SK-N-SH (cell line): ENCODE results near the gene CD2AP. TPM values are rescaled to one million over a fixed set of nuclear protein-coding genes. Genes with fewer than 3 reads are reported as not detected.

ENCODE experiments used
- CTCF ChIA-PET: fragments of 300-600, 350-600 bp; formaldehyde crosslinking; extraction: SDS; loops from one replicate; lab custom pipeline; 2021; lab: Yijun Ruan, JAX
- POLR2A ChIA-PET: fragments of 350-600 bp; sonication (Branson Sonifier 250); formaldehyde crosslinking; extraction: SDS; loops from one replicate; lab custom pipeline; 2020; ENCODE audit warnings: antibody characterized with exemption, inconsistent platforms; lab: Yijun Ruan, JAX
- DNase-seq: peaks from one replicate; pipeline ENCODE4 v3.0.0; 2012
- H2AFZ ChIP-seq: fragments of 200-600 bp; sonication (generic); 2 replicates; pipeline ENCODE4 v1.8.1; 2016; ENCODE audit warnings: antibody characterized with exemption, mild to moderate bottlenecking, low read depth
- H3F3A ChIP-seq: fragments of 200-600 bp; sonication (generic); replicated peaks from 2 replicates; pipeline ENCODE3; 2016; ENCODE audit warnings: antibody characterized with exemption, mild to moderate bottlenecking; ENCODE audit not compliant: insufficient read depth
- H3K27ac ChIP-seq, 2 experiments: fragments of 200-500 bp in 1 of 2; fragments of 200-600 bp in 1 of 2; sonication (Bioruptor generic) in 1 of 2; sonication (generic), shearing (Covaris generic) in 1 of 2; 2 replicates each; pipeline versions ENCODE4 v1.5.1 to v1.6.1; 2014 to 2016; ENCODE audit warnings: low read depth in 2 of 2, inconsistent platforms in 1 of 2, low read length in 1 of 2, mild to moderate bottlenecking in 1 of 2, mixed read lengths in 1 of 2
- H3K27me3 ChIP-seq: fragments of 200-600 bp; sonication (generic), shearing (Covaris generic); 2 replicates; pipeline ENCODE4 v1.6.1; 2016; ENCODE audit warnings: mixed run types; ENCODE audit not compliant: insufficient read depth
- H3K36me3 ChIP-seq, 2 experiments: fragments of 200-500 bp in 1 of 2; fragments of 200-600 bp in 1 of 2; sonication (Bioruptor generic) in 1 of 2; sonication (generic) in 1 of 2; replicated peaks in 1 of 2; 2 replicates each; pipeline versions ENCODE3 to v1.5.1; 2014 to 2016; ENCODE audit warnings: low read length in 1 of 2, mild to moderate bottlenecking in 1 of 2; ENCODE audit not compliant: insufficient read depth in 2 of 2, control insufficient read depth in 1 of 2
- H3K4me1 ChIP-seq, 2 experiments: fragments of 200-500 bp in 1 of 2; fragments of 200-600 bp in 1 of 2; sonication (Bioruptor generic) in 1 of 2; sonication (generic), shearing (Covaris generic) in 1 of 2; 2 replicates each; pipeline versions ENCODE4 v1.5.1 to v1.6.1; 2014 to 2016; ENCODE audit warnings: low read depth in 1 of 2, low read length in 1 of 2, mixed run types in 1 of 2; ENCODE audit not compliant: insufficient read depth in 2 of 2, control insufficient read depth in 1 of 2
- H3K4me2 ChIP-seq: fragments of 200-600 bp; sonication (generic), shearing (Covaris generic); 2 replicates; pipeline ENCODE4 v1.6.1; 2017; ENCODE audit warnings: mixed run types
- H3K4me3 ChIP-seq, 2 experiments: fragments of 200-500 bp in 1 of 2; fragments of 200-600 bp in 1 of 2; sonication (Bioruptor generic) in 1 of 2; sonication (generic), shearing (Covaris generic) in 1 of 2; 2 replicates each; pipeline versions ENCODE4 v1.5.1 to v1.8.1; 2014 to 2016; ENCODE audit warnings: low read depth in 2 of 2, inconsistent platforms in 1 of 2, low read length in 1 of 2, mild to moderate bottlenecking in 1 of 2, mixed read lengths in 1 of 2, moderate library complexity in 1 of 2
- H3K79me2 ChIP-seq: fragments of 200-600 bp; sonication (generic); 2 replicates; pipeline ENCODE4 v1.8.1; 2017; ENCODE audit warnings: mild to moderate bottlenecking; ENCODE audit not compliant: insufficient read depth
- H3K9ac ChIP-seq: fragments of 200-600 bp; sonication (generic); 2 replicates; pipeline ENCODE4 v1.6.1; 2017; ENCODE audit warnings: mixed run types
- H3K9me2 ChIP-seq: fragments of 200-600 bp; sonication (generic); 2 replicates; pipeline ENCODE4 v1.6.1; 2017; ENCODE audit warnings: mixed run types
- H3K9me3 ChIP-seq: fragments of 200-600 bp; sonication (generic); 2 replicates; pipeline ENCODE4 v1.6.1; 2017; ENCODE audit warnings: mixed run types, mild to moderate bottlenecking, moderate library complexity
- H4K20me1 ChIP-seq: fragments of 200-600 bp; sonication (generic); 2 replicates; pipeline ENCODE4 v1.6.1; 2017; ENCODE audit warnings: mild to moderate bottlenecking, mixed run types; ENCODE audit not compliant: insufficient read depth
- CHD2 ChIP-seq: fragments of 150-350 bp; IDR thresholded peaks from 2 replicates; pipeline ENCODE4 v1.6.1; 2018; ENCODE audit warnings: low read length; ENCODE audit not compliant: partially characterized antibody
- EZH2phosphoT487 ChIP-seq: fragments of 200-600 bp; sonication (generic); IDR thresholded peaks from 2 replicates; pipeline ENCODE4 v1.6.1; 2017; ENCODE audit warnings: low read depth, mixed run types, mild to moderate bottlenecking, antibody characterized with exemption, moderate library complexity, borderline replicate concordance
- FOSL2 ChIP-seq: IDR thresholded peaks from 2 replicates; pipeline ENCODE4 v1.4.0; 2012; ENCODE audit warnings: low read depth, mild to moderate bottlenecking, moderate library complexity, borderline replicate concordance
- GATA2 ChIP-seq: sonication (generic); formaldehyde crosslinking; IDR thresholded peaks from 2 replicates; pipeline ENCODE4 v1.5.0; 2020; ENCODE audit warnings: mild to moderate bottlenecking, missing genetic modification reagents
- NRF1 ChIP-seq: IDR thresholded peaks from 2 replicates; pipeline ENCODE4 v1.6.1; 2012; ENCODE audit warnings: low read depth, mild to moderate bottlenecking, low read length
- RCOR1 ChIP-seq: fragments of 150-350 bp; IDR thresholded peaks from 2 replicates; pipeline ENCODE4 v1.6.1; 2017; ENCODE audit warnings: antibody characterized with exemption, low read length
- RFX5 ChIP-seq: IDR thresholded peaks from 2 replicates; pipeline ENCODE4 v1.6.1; 2012; ENCODE audit warnings: mild to moderate bottlenecking, improper control_type of control experiment, low read length
- RXRA ChIP-seq: IDR thresholded peaks from 2 replicates; pipeline ENCODE4 v1.4.0; 2012; ENCODE audit warnings: low read depth, mild to moderate bottlenecking, borderline replicate concordance
- SIN3A ChIP-seq: IDR thresholded peaks from 2 replicates; pipeline ENCODE4 v1.6.1; 2012; ENCODE audit warnings: low read depth, mild to moderate bottlenecking, low read length, moderate library complexity, borderline replicate concordance
- SMC3 ChIP-seq: IDR thresholded peaks from 2 replicates; pipeline ENCODE4 v1.6.1; 2012; ENCODE audit warnings: low read depth, low read length, improper control_type of control experiment
- TAF1 ChIP-seq: IDR thresholded peaks from 2 replicates; pipeline ENCODE4 v1.6.1; 2012; ENCODE audit warnings: low read depth, mild to moderate bottlenecking, low read length, moderate library complexity, borderline replicate concordance
- WGBS: methylation state at CpG from one replicate; pipeline ENCODE4 v1.1.6; 2017; ENCODE audit warnings: low lambda C conversion rate; 5-methylcytosine and 5-hydroxymethylcytosine counted together
- polyA plus RNA-seq, 3 experiments: library from polyadenylated mRNA; depleted of rRNA; stranded (reverse); fragments of >200 nt; gene quantifications; 2 replicates each; pipeline ENCODE4 v1.2.3, GENCODE V29; 2012
- TF ChIP-seq, protein P1 (sequence below): IDR thresholded peaks from 2 replicates; pipeline ENCODE4 v1.4.0; 2012; ENCODE audit warnings: low read depth, borderline replicate concordance
- TF ChIP-seq, protein P2 (sequence below): fragments of 150-350 bp; IDR thresholded peaks from 2 replicates; pipeline ENCODE4 v1.6.1; 2016; ENCODE audit warnings: mild to moderate bottlenecking, low read depth, low read length
- TF ChIP-seq, protein P3 (sequence below): IDR thresholded peaks from 2 replicates; pipeline ENCODE4; 2012
- TF ChIP-seq, protein P4 (sequence below): IDR thresholded peaks from 2 replicates; pipeline ENCODE4 v1.4.0; 2012; ENCODE audit warnings: low read depth, borderline replicate concordance
- TF ChIP-seq, protein P5 (sequence below): IDR thresholded peaks from 2 replicates; pipeline ENCODE4 v1.6.1; 2012; ENCODE audit warnings: mild to moderate bottlenecking, low read depth, low read length, moderate library complexity

The CD2AP gene
- polyA plus RNA-seq, 1 of the 3 experiments (the other 2 are of a cell fraction), result 1.6 TPM

DNA sequence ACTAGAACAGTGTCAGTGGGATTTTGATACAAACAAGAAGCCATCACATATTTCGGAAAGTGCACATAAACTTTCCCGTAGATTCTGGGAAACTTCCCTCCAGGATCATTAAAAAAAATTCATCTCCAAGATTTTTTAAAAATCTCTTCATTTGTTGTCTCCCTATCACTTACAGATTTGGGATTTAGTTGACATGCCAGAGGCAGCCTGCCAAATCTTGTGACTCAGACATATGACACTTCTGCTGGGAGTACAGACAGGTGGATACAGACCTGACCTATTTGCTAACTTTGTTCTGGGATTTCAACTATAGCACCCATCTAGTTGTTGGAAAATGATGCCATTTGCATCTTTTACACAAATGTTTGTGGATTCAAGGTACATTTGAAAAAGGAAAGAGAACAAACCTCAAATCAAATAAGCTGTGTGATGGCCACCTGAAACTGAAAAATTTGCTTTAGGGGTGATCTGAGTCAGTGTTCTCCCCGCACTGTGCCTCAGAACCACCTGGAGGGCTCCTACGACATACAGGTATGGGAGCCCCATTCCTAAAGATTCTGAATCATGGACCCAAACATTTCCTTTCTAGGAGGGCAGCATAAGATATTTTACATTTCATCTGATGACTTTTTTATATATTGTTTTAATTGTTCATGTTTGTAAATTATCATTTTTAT lies 21.9 kb upstream of the CD2AP start (continued):
- TF ChIP-seq, protein P1, sequence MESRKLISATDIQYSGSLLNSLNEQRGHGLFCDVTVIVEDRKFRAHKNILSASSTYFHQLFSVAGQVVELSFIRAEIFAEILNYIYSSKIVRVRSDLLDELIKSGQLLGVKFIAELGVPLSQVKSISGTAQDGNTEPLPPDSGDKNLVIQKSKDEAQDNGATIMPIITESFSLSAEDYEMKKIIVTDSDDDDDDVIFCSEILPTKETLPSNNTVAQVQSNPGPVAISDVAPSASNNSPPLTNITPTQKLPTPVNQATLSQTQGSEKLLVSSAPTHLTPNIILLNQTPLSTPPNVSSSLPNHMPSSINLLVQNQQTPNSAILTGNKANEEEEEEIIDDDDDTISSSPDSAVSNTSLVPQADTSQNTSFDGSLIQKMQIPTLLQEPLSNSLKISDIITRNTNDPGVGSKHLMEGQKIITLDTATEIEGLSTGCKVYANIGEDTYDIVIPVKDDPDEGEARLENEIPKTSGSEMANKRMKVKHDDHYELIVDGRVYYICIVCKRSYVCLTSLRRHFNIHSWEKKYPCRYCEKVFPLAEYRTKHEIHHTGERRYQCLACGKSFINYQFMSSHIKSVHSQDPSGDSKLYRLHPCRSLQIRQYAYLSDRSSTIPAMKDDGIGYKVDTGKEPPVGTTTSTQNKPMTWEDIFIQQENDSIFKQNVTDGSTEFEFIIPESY, result no peak
- TF ChIP-seq, protein P2, sequence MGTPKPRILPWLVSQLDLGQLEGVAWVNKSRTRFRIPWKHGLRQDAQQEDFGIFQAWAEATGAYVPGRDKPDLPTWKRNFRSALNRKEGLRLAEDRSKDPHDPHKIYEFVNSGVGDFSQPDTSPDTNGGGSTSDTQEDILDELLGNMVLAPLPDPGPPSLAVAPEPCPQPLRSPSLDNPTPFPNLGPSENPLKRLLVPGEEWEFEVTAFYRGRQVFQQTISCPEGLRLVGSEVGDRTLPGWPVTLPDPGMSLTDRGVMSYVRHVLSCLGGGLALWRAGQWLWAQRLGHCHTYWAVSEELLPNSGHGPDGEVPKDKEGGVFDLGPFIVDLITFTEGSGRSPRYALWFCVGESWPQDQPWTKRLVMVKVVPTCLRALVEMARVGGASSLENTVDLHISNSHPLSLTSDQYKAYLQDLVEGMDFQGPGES, result no peak
- no peak for TF ChIP-seq FOSL2
- no peak for TF ChIP-seq EZH2phosphoT487
- TF ChIP-seq, protein P3, sequence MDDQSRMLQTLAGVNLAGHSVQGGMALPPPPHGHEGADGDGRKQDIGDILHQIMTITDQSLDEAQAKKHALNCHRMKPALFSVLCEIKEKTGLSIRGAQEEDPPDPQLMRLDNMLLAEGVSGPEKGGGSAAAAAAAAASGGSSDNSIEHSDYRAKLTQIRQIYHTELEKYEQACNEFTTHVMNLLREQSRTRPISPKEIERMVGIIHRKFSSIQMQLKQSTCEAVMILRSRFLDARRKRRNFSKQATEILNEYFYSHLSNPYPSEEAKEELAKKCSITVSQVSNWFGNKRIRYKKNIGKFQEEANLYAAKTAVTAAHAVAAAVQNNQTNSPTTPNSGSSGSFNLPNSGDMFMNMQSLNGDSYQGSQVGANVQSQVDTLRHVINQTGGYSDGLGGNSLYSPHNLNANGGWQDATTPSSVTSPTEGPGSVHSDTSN, result no peak
- no peak for TF ChIP-seq TAF1
- TF ChIP-seq RCOR1, result no peak
- TF ChIP-seq, protein P4, sequence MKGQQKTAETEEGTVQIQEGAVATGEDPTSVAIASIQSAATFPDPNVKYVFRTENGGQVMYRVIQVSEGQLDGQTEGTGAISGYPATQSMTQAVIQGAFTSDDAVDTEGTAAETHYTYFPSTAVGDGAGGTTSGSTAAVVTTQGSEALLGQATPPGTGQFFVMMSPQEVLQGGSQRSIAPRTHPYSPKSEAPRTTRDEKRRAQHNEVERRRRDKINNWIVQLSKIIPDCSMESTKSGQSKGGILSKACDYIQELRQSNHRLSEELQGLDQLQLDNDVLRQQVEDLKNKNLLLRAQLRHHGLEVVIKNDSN, result no peak
- TF ChIP-seq SIN3A, result no peak
- TF ChIP-seq, all 33 proteins: peak for 0

DNA sequence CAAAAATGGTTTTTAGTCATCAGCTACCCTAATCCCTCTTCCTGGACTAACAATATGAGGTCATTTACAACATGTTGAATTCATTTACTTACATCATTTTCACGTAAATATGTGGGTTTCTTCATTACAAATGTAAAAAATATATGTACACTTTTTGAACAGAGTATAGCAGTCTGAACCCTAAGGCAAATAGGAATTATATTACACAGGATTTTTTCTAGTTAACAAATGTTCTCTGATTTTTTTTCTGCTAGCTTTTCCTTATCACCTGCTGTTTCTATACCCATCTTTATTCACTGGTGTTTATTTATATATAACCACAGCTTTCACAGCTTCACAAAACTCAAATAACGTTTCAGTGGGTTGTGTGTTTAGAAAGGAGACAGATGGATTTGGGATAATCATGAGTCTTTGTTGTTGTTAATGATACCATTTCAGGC lies 21.0 kb upstream of the CD2AP start:
- no peak overlapping the region for H3K9ac ChIP-seq
- no peaks in the 10 kb centered on the region for H3K9me3 ChIP-seq
- H3K9me2 ChIP-seq, result no peaks in the 10 kb centered on the region
- no peaks in the 10 kb centered on the region for H4K20me1 ChIP-seq
- WGBS, result 16% methylated on average over 2 of the region's 2 CpGs
- H3K36me3 ChIP-seq, result no peaks in the 10 kb centered on the region
- H3F3A ChIP-seq, result no peaks in the 10 kb centered on the region
- peaks cover 16% of the 10 kb centered on the region; the same call in 1 of the 2 replicates for H3K27me3 ChIP-seq
- H2AFZ ChIP-seq, result no peak overlapping the region
- ChIA-PET CTCF (interaction anchor here (0.7 to 0.8 kb wide), 2 partner anchors 61 to 607 kb away, joined by 3 read pairs; no protein-coding TSS in a partner anchor), POLR2A (no interaction called here)
- no peak overlapping the region for H3K27ac ChIP-seq
- no peaks in the 10 kb centered on the region for H3K79me2 ChIP-seq
- H3K4me1 ChIP-seq, result no peaks in the 10 kb centered on the region
- no peak overlapping the region for H3K4me3 ChIP-seq
- no peak for DNase-seq
- H3K4me2 ChIP-seq, result no peak overlapping the region
- TF ChIP-seq, protein P1, result no peak
- TF ChIP-seq CHD2 (no peak), RXRA (no peak), RCOR1 (no peak), SMC3 (no peak), GATA2 (CRISPR knock-in tag) (no peak), RFX5 (no peak), NRF1 (no peak)
- TF ChIP-seq, protein P5, sequence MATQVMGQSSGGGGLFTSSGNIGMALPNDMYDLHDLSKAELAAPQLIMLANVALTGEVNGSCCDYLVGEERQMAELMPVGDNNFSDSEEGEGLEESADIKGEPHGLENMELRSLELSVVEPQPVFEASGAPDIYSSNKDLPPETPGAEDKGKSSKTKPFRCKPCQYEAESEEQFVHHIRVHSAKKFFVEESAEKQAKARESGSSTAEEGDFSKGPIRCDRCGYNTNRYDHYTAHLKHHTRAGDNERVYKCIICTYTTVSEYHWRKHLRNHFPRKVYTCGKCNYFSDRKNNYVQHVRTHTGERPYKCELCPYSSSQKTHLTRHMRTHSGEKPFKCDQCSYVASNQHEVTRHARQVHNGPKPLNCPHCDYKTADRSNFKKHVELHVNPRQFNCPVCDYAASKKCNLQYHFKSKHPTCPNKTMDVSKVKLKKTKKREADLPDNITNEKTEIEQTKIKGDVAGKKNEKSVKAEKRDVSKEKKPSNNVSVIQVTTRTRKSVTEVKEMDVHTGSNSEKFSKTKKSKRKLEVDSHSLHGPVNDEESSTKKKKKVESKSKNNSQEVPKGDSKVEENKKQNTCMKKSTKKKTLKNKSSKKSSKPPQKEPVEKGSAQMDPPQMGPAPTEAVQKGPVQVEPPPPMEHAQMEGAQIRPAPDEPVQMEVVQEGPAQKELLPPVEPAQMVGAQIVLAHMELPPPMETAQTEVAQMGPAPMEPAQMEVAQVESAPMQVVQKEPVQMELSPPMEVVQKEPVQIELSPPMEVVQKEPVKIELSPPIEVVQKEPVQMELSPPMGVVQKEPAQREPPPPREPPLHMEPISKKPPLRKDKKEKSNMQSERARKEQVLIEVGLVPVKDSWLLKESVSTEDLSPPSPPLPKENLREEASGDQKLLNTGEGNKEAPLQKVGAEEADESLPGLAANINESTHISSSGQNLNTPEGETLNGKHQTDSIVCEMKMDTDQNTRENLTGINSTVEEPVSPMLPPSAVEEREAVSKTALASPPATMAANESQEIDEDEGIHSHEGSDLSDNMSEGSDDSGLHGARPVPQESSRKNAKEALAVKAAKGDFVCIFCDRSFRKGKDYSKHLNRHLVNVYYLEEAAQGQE, result no peak
- TF ChIP-seq, protein P3, result no peak
